Neutrophil (primary cell): ENCODE data around the gene TMEM183A.
"Not testable (repeated sequence)": the region's sequence is repeated elsewhere in the genome, so short reads cannot be mapped to it uniquely, and the experiment has no call there.

Experiments
- H3K27ac ChIP-seq: fragments of 200-600 bp; sonication (generic); 2 replicates; pipeline ENCODE4 v1.5.1; 2016; ENCODE audit warnings: mild to moderate bottlenecking, moderate library complexity
- H3K27me3 ChIP-seq: fragments of 200-600 bp; sonication (generic); 2 replicates; pipeline ENCODE4 v1.6.0; 2016; ENCODE audit warnings: mild to moderate bottlenecking
- H3K36me3 ChIP-seq: fragments of 200-600 bp; sonication (generic); 2 replicates; pipeline ENCODE4 v1.5.1; 2017
- H3K4me1 ChIP-seq, 2 experiments: fragments of 200-600 bp in 1 of 2; sonication (generic) in 1 of 2; 1 replicate in 1 of 2; 2 replicates in 1 of 2; pipeline versions ENCODE4 v1.5.1 to v1.6.1; 2013 to 2016; ENCODE audit warnings: low read depth in 1 of 2, low read length in 1 of 2, mild to moderate bottlenecking in 1 of 2, moderate library complexity in 1 of 2; ENCODE audit not compliant: control insufficient read depth in 1 of 2, insufficient read depth in 1 of 2
- H3K4me3 ChIP-seq, 2 experiments: fragments of 200-600 bp in 1 of 2; sonication (generic) in 1 of 2; 1 replicate in 1 of 2; 2 replicates in 1 of 2; pipeline ENCODE4 v1.5.1; 2013 to 2016; ENCODE audit warnings: low read depth in 1 of 2, low read length in 1 of 2, mild to moderate bottlenecking in 1 of 2, moderate library complexity in 1 of 2
- H3K9me3 ChIP-seq: fragments of 200-600 bp; sonication (generic); 2 replicates; pipeline ENCODE4 v1.5.1; 2016
- TF ChIP-seq, protein P1 (sequence below): fragments of 200-600 bp; sonication (generic); IDR thresholded peaks from 2 replicates; pipeline ENCODE4 v1.5.1; 2016; ENCODE audit warnings: antibody characterized with exemption

The TMEM183A gene

DNA sequence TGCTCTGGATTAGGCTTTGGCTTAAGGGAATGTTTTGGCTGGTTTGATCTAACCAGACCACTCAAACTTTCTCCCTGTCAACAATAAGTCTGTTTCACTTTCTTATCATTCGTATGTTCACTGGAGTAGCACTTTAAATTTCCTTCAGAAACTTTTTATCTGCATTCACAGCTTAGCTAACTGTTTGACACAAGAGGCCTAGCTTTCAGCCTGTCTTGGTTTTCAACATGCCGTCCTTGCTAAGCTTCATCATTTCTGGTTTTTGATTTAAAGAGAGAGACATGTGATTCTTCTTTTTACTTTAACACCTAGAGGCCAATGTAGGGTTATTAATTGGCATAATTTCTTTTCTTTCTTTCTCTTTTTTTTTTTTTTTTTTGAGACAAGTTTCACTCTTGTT, 25.2 kb upstream of the TMEM183A start:
- H3K27ac ChIP-seq: peak overlapping the region; percentile 25
- H3K9me3 ChIP-seq: no peaks in the 10 kb centered on the region
- peaks cover 26 to 28% of the 10 kb centered on the region in 2 experiments for H3K4me1 ChIP-seq
- TF ChIP-seq, protein P1, sequence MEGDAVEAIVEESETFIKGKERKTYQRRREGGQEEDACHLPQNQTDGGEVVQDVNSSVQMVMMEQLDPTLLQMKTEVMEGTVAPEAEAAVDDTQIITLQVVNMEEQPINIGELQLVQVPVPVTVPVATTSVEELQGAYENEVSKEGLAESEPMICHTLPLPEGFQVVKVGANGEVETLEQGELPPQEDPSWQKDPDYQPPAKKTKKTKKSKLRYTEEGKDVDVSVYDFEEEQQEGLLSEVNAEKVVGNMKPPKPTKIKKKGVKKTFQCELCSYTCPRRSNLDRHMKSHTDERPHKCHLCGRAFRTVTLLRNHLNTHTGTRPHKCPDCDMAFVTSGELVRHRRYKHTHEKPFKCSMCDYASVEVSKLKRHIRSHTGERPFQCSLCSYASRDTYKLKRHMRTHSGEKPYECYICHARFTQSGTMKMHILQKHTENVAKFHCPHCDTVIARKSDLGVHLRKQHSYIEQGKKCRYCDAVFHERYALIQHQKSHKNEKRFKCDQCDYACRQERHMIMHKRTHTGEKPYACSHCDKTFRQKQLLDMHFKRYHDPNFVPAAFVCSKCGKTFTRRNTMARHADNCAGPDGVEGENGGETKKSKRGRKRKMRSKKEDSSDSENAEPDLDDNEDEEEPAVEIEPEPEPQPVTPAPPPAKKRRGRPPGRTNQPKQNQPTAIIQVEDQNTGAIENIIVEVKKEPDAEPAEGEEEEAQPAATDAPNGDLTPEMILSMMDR: no peak
- H3K36me3 ChIP-seq: no peaks in the 10 kb centered on the region
- no peak overlapping the region for H3K4me3 ChIP-seq
- H3K27me3 ChIP-seq: no peaks in the 10 kb centered on the region

DNA sequence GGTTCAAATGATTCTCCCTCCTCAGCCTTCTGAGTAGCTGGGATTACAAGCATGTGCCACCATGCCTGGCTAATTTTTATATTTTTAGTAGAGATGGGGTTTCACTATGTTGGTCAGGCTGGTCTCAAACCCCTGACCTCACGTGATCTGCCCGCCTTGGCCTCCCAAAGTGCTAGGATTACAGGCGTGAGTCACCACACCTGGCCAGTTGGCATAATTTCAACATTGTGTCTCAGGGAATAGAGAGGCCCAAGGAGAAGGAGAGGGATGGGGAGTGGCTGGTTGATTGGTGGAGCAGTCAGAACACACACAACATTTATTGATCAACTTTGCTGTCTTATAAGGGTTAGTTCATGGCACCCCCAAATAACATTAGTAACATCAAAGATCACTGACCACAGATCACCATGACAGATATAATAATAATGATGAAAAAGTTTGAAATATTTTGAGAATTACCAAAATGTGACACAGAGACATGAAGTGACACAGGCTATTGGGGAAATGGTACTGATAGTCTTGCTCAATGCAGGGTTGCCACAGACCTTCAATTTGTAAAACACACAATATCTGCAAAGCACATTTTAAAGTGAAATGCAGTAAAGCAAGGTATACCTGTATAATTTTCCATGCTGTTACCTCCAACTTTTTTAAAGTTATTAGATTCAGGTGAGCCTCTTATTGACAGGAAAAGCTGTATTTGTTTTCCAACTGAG, 24.3 kb upstream of the TMEM183A start:
- peaks cover 32 to 33% of the 10 kb centered on the region in 2 experiments for H3K4me1 ChIP-seq
- no peaks in the 10 kb centered on the region for H3K27me3 ChIP-seq
- H3K36me3 ChIP-seq: no peaks in the 10 kb centered on the region
- TF ChIP-seq, protein P1: no peak
- H3K27ac ChIP-seq: peak overlapping the region; percentile 65
- no peaks in the 10 kb centered on the region for H3K9me3 ChIP-seq
- peak overlapping the region in 1 of 2 experiments; percentile 14 for H3K4me3 ChIP-seq

DNA sequence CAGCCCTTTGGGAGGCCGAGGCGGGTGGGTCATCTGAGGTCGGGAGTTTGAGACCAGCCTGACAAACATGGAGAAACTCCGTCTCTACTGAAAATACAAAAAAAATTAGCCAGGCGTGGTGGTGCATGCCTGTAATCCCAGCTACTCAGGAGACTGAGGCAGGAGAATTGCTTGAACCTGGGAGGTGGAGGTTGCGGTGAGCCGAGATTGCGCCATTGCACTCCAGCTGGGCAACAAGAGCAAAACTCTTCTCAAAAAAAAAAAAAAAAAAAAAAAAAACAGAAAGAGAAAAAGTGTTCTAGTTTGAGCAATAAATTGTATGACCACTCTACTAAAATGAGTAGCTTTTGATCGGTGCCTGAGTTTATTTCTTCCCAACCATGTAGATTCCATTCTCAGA, 21.1 kb upstream of the TMEM183A start:
- not testable (repeated sequence) for H3K4me3 ChIP-seq, H3K9me3 ChIP-seq, H3K36me3 ChIP-seq, H3K27me3 ChIP-seq, H3K27ac ChIP-seq
- H3K4me1 ChIP-seq: peaks cover 40 to 44% of the 10 kb centered on the region in 2 experiments

DNA sequence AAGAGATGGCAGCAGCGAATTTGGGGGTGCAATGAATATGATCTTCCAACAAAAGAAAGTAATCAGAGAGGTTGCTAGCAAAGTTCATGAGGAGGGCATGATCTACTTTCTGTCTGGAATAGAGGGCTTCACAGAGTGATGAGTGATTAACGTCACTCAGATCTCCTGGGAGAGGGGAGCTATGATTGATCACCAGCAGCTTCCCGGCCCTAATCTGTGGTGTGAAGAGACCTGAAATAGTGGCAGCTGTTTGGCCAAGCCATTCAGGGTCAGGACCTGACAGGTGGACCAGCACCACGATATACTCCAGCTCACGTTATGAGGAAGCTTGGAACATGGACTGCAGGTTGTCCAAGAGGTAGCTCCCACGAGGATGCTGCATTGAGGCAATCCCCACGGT, 19.9 kb upstream of the TMEM183A start:
- TF ChIP-seq, protein P1: no peak
- H3K4me1 ChIP-seq: peaks cover 40 to 44% of the 10 kb centered on the region in 2 experiments
- H3K27me3 ChIP-seq: no peaks in the 10 kb centered on the region
- H3K36me3 ChIP-seq: no peaks in the 10 kb centered on the region
- no peak overlapping the region for H3K27ac ChIP-seq
- no peaks in the 10 kb centered on the region for H3K9me3 ChIP-seq
- H3K4me3 ChIP-seq: no peak overlapping the region

DNA sequence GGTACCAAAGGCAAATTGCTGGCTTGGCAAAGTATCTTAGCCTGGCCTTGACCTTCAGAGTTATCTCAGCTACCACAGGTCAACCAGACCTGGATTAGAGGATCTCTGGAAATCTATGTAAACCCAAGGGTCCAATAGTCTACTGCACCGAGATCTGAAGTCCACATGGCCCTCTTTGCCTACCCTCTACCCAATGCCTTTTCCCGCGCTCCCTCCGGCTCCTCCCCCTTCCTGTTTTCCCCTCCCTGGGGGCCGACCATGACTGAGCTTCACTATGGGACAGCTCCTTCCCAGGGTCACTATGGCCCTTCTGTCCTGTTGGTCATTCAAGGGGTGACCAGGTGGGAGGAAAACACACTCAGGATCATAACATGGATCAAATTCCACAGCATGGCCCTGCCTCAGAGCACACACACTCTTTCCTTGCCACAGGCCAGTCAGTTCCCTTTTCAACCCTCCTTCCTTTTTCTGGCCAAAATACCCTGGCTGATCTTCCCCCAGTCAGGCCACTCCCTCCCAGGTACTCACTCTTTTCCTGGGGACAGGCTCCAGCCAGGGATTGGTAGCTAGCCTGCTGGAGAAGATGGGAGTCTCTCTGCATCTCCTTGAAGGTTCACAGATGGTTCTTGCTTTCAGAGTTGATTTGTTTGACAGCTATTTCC, 19.1 kb upstream of the TMEM183A start:
- Histone ChIP-seq H3K4me3 (no peak overlapping the region), H3K9me3 (no peaks in the 10 kb centered on the region), H3K27ac (peak overlapping the region; percentile 57), H3K4me1 (peaks cover 35 to 38% of the 10 kb centered on the region in 2 experiments), H3K27me3 (no peaks in the 10 kb centered on the region), H3K36me3 (no peaks in the 10 kb centered on the region)
- TF ChIP-seq, protein P1: no peak

DNA sequence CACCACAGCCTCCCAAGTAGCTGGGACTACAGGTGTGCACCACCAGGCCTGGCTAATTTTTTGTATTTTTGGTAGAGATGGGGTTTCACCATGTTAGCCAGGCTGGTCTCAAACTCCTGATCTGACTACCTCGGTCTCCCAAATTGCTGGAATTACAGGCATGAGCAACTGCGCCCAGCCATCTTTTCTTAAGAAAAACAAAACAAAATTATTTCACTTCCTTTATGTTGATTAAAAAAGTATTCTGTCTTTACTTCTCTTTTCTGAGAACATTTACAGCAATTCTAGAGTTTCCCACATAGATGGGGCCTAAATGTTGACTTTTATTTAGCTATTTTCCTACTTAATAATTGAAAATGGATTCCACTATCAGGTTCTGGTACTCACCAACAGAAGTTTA, 17.3 kb upstream of the TMEM183A start:
- H3K4me3 ChIP-seq: no peak overlapping the region
- peaks cover 26 to 30% of the 10 kb centered on the region in 2 experiments for H3K4me1 ChIP-seq
- TF ChIP-seq, protein P1: no peak
- no peaks in the 10 kb centered on the region for H3K36me3 ChIP-seq
- no peaks in the 10 kb centered on the region for H3K27me3 ChIP-seq
- H3K9me3 ChIP-seq: no peaks in the 10 kb centered on the region
- H3K27ac ChIP-seq: no peak overlapping the region
